ENCODE data around the gene KIF13A. TPM values are rescaled to one million over a fixed set of nuclear protein-coding genes. Genes with fewer than 3 reads are reported as not detected.

KIF13A gene
- total and polyA plus RNA-seq, 2 donors (not counting 3 experiments of a cell fraction or from before 2014, with no cell fraction given): 24.9 to 65.8 TPM

DNA sequence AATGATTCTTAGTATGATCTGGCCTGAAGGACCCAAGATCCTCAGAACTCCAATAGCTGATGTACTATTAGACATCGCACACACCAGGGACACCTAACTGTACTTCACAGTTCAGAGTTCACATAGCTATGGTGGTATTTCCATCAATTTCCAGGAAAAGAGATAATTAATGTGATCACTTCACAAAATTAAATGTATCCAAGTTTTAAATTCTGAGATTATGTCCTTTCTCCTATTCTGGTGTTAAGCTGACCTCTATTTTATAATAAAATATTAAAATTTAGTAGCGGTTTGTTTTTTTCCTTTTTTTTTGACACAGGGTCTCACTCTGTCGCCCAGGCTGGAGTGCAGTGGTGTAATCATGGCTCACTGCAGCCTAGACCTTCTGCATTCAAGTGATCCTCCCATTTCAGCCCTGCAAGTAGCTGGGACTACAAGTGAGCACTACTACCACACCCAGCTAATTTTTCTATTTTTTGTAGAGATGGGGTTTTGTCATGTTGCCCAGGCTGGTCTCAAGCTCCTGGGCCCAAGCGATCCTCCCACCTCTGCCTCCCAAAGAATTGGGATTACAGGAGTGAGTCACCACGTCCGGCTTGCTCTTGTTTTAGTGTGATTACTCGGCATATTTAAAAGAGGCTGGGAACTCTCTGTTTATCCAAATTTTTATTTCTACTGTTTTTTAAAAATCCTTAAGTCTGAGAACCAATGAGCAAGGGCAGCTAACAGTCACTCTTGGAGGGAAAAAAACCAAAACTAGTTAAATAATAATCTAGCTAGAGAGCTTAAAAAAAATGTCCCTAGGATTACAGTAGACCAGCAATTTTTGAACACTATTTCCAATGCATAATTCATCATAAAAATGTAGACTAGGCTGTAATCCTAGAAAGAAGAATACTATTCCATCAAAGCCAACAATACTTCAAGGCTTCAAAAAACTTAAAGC lies 16.0 kb downstream of the KIF13A start:
- no peaks in the 10 kb centered on the region for H3K9me3 ChIP-seq (replicated peaks; ENCODE audit: control insufficient read depth, insufficient read depth, low read length)
- H3K27ac ChIP-seq (ENCODE audit: insufficient read depth, low read depth, low read length): peak overlapping the region; percentile 26
- TF ChIP-seq GATA2 (IDR thresholded peaks at IDR 0.05; ENCODE audit: insufficient read depth, insufficient read length, low read depth, low read length) (no peak), EZH2 (IDR thresholded peaks at IDR 0.05; ENCODE audit: borderline replicate concordance, low read depth, low read length, severe bottlenecking) (no peak), FOS (IDR thresholded peaks at IDR 0.05; ENCODE audit: borderline replicate concordance, insufficient read depth, low read length) (peak; percentile 48), JUN (IDR thresholded peaks at IDR 0.05; ENCODE audit: borderline replicate concordance, insufficient read depth, insufficient read length, low read depth) (peak; percentile 56), POLR2A (IDR thresholded peaks at IDR 0.05; ENCODE audit: low read depth, low read length) (no peak)
- peak overlapping the region; percentile 71 for H3K4me2 ChIP-seq (ENCODE audit: insufficient read depth, low read length)
- DNase-seq (ENCODE audit: low read depth, low spot score) (peak; percentile 41), FAIRE-seq (peak; percentile 74)
- no TSS peak for BruUV-seq (replicated peaks)
- ChIA-PET CTCF (interaction anchor here (0.7 to 1.9 kb wide), 5 partner anchors 9 to 43 kb away, joined by 3 to 9 read pairs (median 3); partner anchors contain the start of gene KIF13A), POLR2A (no interaction called here)
- no peak overlapping the region for H2AFZ ChIP-seq (ENCODE audit: low read depth, low read length)
- H4K20me1 ChIP-seq (replicated peaks; ENCODE audit: control insufficient read depth, extremely low read depth, insufficient read depth, low read length): no peaks in the 10 kb centered on the region
- H3K9me1 ChIP-seq (replicated peaks; ENCODE audit: control insufficient read depth, extremely low read depth, insufficient read depth, low read length): no peaks in the 10 kb centered on the region
- no peaks in the 10 kb centered on the region for H3K36me3 ChIP-seq (ENCODE audit: control insufficient read depth in 2 of 2, extremely low read depth in 1 of 2, insufficient read depth in 2 of 2, low read length in 2 of 2)
- dilution Hi-C loops (cut with MboI; ENCODE audit: extremely low pct_ligation_motif_present, low sequenced_read_pairs): no loop called here
- no peak overlapping the region for H3K9ac ChIP-seq (replicated peaks; ENCODE audit: extremely low read depth, insufficient read depth, low read length)
- no peak overlapping the region for H3K4me3 ChIP-seq (replicated peaks in 1 of 3; ENCODE audit: insufficient read depth in 1 of 3, low read depth in 1 of 3, low read length in 3 of 3)
- H3K27me3 ChIP-seq (ENCODE audit: control insufficient read depth in 2 of 2, insufficient read depth in 2 of 2, low read length in 2 of 2): no peaks in the 10 kb centered on the region
- intact Hi-C loops (cut with micrococcal nuclease): loop anchor here (2.0 kb wide), 1 partner anchor 15 kb away; the partner anchor contains the start of gene KIF13A
- peaks cover 60% of the 10 kb centered on the region for H3K79me2 ChIP-seq (ENCODE audit: control insufficient read depth, insufficient read depth, low read length)
- H3K4me1 ChIP-seq (ENCODE audit: control insufficient read depth, extremely low read depth, insufficient read depth, low read length): peaks cover 33% of the 10 kb centered on the region

DNA sequence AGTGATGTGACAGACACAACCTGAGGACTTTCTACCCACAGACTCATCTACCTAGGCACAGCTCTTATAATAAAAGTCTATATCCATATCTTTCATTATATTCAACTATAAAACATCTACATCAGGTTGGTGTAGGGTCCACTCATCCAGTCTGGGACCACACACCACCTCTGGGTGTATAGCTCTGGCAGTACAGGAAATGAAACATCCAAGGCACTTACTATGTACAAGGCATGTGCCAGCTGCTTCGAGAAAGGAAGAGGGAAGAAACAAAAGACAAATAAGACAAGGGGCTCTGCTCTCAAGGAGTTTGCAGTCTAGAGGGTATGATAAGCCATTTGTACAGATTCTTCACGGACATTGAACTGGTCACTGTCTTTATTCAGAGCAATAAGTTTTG lies 18.6 kb downstream of the KIF13A start:
- Histone ChIP-seq H3K27ac (ENCODE audit: insufficient read depth, low read depth, low read length) (no peak overlapping the region), H3K9me3 (replicated peaks; ENCODE audit: control insufficient read depth, insufficient read depth, low read length) (no peaks in the 10 kb centered on the region), H3K36me3 (ENCODE audit: control insufficient read depth in 2 of 2, extremely low read depth in 1 of 2, insufficient read depth in 2 of 2, low read length in 2 of 2) (no peaks in the 10 kb centered on the region), H4K20me1 (replicated peaks; ENCODE audit: control insufficient read depth, extremely low read depth, insufficient read depth, low read length) (no peaks in the 10 kb centered on the region), H3K9me1 (replicated peaks; ENCODE audit: control insufficient read depth, extremely low read depth, insufficient read depth, low read length) (no peaks in the 10 kb centered on the region), H3K27me3 (ENCODE audit: control insufficient read depth in 2 of 2, insufficient read depth in 2 of 2, low read length in 2 of 2) (no peaks in the 10 kb centered on the region), H3K9ac (replicated peaks; ENCODE audit: extremely low read depth, insufficient read depth, low read length) (no peak overlapping the region), H3K79me2 (ENCODE audit: control insufficient read depth, insufficient read depth, low read length) (peaks cover 65% of the 10 kb centered on the region), H3K4me3 (replicated peaks in 1 of 3; ENCODE audit: insufficient read depth in 1 of 3, low read depth in 1 of 3, low read length in 3 of 3) (no peak overlapping the region), H3K4me1 (ENCODE audit: control insufficient read depth, extremely low read depth, insufficient read depth, low read length) (peaks cover 46% of the 10 kb centered on the region), H2AFZ (ENCODE audit: low read depth, low read length) (no peak overlapping the region), H3K4me2 (ENCODE audit: insufficient read depth, low read length) (peak overlapping the region; percentile 21)
- DNase-seq (ENCODE audit: low read depth, low spot score) (no peak), FAIRE-seq (no peak)
- CTCF ChIA-PET: interaction anchor here (1.3 kb wide), 1 partner anchor 18 kb away, joined by 4 read pairs; the partner anchor contains the start of gene KIF13A
- dilution Hi-C loops (cut with MboI; ENCODE audit: extremely low pct_ligation_motif_present, low sequenced_read_pairs) (no loop called here), intact Hi-C loops (cut with micrococcal nuclease) (loop anchor here (2.0 kb wide), 2 partner anchors 36 to 104 kb away; no protein-coding TSS in a partner anchor)
- TF ChIP-seq, protein P1, sequence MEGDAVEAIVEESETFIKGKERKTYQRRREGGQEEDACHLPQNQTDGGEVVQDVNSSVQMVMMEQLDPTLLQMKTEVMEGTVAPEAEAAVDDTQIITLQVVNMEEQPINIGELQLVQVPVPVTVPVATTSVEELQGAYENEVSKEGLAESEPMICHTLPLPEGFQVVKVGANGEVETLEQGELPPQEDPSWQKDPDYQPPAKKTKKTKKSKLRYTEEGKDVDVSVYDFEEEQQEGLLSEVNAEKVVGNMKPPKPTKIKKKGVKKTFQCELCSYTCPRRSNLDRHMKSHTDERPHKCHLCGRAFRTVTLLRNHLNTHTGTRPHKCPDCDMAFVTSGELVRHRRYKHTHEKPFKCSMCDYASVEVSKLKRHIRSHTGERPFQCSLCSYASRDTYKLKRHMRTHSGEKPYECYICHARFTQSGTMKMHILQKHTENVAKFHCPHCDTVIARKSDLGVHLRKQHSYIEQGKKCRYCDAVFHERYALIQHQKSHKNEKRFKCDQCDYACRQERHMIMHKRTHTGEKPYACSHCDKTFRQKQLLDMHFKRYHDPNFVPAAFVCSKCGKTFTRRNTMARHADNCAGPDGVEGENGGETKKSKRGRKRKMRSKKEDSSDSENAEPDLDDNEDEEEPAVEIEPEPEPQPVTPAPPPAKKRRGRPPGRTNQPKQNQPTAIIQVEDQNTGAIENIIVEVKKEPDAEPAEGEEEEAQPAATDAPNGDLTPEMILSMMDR (IDR thresholded peaks at IDR 0.05; ENCODE audit: extremely low read depth in 1 of 2, insufficient read depth in 1 of 2, low read depth in 1 of 2, low read length in 2 of 2): no peak
- no peak for TF ChIP-seq POLR2A (IDR thresholded peaks at IDR 0.05; ENCODE audit: low read depth, low read length)
- TF ChIP-seq JUN (IDR thresholded peaks at IDR 0.05; ENCODE audit: borderline replicate concordance, insufficient read depth, insufficient read length, low read depth): no peak
- no peak for TF ChIP-seq EZH2 (IDR thresholded peaks at IDR 0.05; ENCODE audit: borderline replicate concordance, low read depth, low read length, severe bottlenecking)
- TF ChIP-seq MYC (IDR thresholded peaks at IDR 0.05; ENCODE audit: low read depth, low read length): no peak
- no peak for TF ChIP-seq GATA2 (IDR thresholded peaks at IDR 0.05; ENCODE audit: insufficient read depth, insufficient read length, low read depth, low read length)
- TF ChIP-seq, protein P2, sequence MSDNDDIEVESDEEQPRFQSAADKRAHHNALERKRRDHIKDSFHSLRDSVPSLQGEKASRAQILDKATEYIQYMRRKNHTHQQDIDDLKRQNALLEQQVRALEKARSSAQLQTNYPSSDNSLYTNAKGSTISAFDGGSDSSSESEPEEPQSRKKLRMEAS (IDR thresholded peaks at IDR 0.05; ENCODE audit: insufficient read depth, insufficient read length): no peak
- no peak for TF ChIP-seq FOS (IDR thresholded peaks at IDR 0.05; ENCODE audit: borderline replicate concordance, insufficient read depth, low read length)
- no peak for TF ChIP-seq POLR2AphosphoS5 (IDR thresholded peaks at IDR 0.05; ENCODE audit: insufficient read depth, low read depth, low read length)
- POLR2A ChIA-PET: no interaction called here
- no TSS peak for BruUV-seq (replicated peaks)

Measured in endothelial cell of umbilical vein (primary cell).